Measurements from ENCODE around the gene RPLP2. TPM values are rescaled to one million over a fixed set of nuclear protein-coding genes. Genes with fewer than 3 reads are reported as not detected.

The RPLP2 gene
- total and polyA plus RNA-seq, 2 of the 4 experiments (the other 2 are of a cell fraction), result 59.9 to 1,897 TPM

DNA sequence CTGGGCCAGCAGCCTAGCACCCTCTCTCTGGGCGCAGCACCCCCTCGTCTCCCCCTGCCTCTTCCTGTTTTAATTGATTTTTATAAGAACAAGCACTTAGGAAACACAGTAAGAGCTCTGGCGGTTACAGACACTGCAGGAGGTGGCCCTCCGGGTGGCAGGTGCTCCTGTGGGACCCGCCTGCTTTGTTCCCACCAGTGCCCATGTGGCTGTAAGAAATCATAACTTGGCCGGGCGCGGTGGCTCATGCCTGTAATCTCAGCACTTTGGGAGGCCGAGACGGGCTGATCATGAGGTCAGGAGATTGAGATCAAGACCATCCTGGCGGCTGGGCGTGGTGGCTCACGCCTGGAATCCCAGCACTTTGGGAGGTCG lies 51.3 kb downstream of the RPLP2 start (continued):
- TF ChIP-seq ELK1 (IDR thresholded peaks at IDR 0.05; ENCODE audit: borderline replicate concordance, low read depth, low read length) (no peak), NFE2L2 (IDR thresholded peaks at IDR 0.05; ENCODE audit: low read depth, low read length) (no peak), MAZ (IDR thresholded peaks at IDR 0.05; ENCODE audit: borderline replicate concordance, low read depth, low read length) (no peak)

- H3K18ac ChIP-seq (ENCODE audit: low read depth, low read length), result no peak overlapping the region
- dilution Hi-C loops (cut with HindIII; ENCODE audit: low sequenced_read_pairs, unreplicated experiment) (no loop called here), in situ Hi-C loops (cut with MboI; ENCODE audit: low sequenced_read_pairs) (no loop called here), intact Hi-C loops (cut with micrococcal nuclease) (no loop called here)
- H3K9me3 ChIP-seq (ENCODE audit: control insufficient read depth, insufficient read depth, low read length), result no peaks in the 10 kb centered on the region
- no peak overlapping the region for H2BK5ac ChIP-seq (ENCODE audit: low read depth, low read length, poor library complexity, severe bottlenecking)
- peaks cover 59% of the 10 kb centered on the region for H4K20me1 ChIP-seq (ENCODE audit: insufficient read depth, low read length)
- peak overlapping the region; percentile 43 for H2AFZ ChIP-seq (replicated peaks; ENCODE audit: low read length, poor library complexity)
- H2BK15ac ChIP-seq (ENCODE audit: low read depth, low read length), result no peak overlapping the region
- H2BK120ac ChIP-seq (ENCODE audit: low read depth, low read length), result no peak overlapping the region
- no TSS peak for BruUV-seq (replicated peaks)
- CTCF ChIA-PET, result no interaction called here
- no peak overlapping the region for H3K4me3 ChIP-seq (ENCODE audit: insufficient read depth, low read depth, low read length)
- peaks cover 12% of the 10 kb centered on the region for H3K4me1 ChIP-seq (ENCODE audit: control insufficient read depth, insufficient read depth, low read length)
- POLR2A ChIA-PET (ENCODE audit: unreplicated experiment), result no interaction called here
- H3K23ac ChIP-seq (ENCODE audit: low read depth, low read length), result no peak overlapping the region
- H2BK20ac ChIP-seq (ENCODE audit: low read depth, low read length), result no peak overlapping the region
- no peak overlapping the region for H2AK5ac ChIP-seq (ENCODE audit: low read depth, low read length)
- ATAC-seq (ENCODE audit: low read depth), result no peak
- no peak for DNase-seq
- no peak overlapping the region for H3K9ac ChIP-seq (ENCODE audit: low read depth, low read length)
- H3K56ac ChIP-seq (ENCODE audit: extremely low read depth, insufficient read depth, low read length), result no peak overlapping the region
- H4K8ac ChIP-seq (ENCODE audit: low read depth in 2 of 2, low read length in 2 of 2), result no peak overlapping the region
- 71% methylated on average over 16 of the region's 20 CpGs; no CpG with 5 or more reads in 1 of the 2 experiments for WGBS, 2 experiments (ENCODE audit: extremely low coverage in 2 of 2, insufficient read length in 1 of 2)
- H2AK9ac ChIP-seq (replicated peaks; ENCODE audit: low read depth, low read length, poor library complexity), result peak overlapping the region; percentile 76
- H4K91ac ChIP-seq (ENCODE audit: insufficient read depth, low read depth, low read length), result no peak overlapping the region
- H4K5ac ChIP-seq (ENCODE audit: low read depth, low read length), result no peak overlapping the region
- peaks cover 24 to 65% of the 10 kb centered on the region in 2 experiments; a peak in 3 of 4 replicates for H3K79me1 ChIP-seq (ENCODE audit: low read depth in 1 of 2, low read length in 2 of 2)
- H3K4me2 ChIP-seq (ENCODE audit: low read depth, low read length), result no peak overlapping the region
- TF ChIP-seq SMC3 (IDR thresholded peaks at IDR 0.05; ENCODE audit: low read depth, low read length) (no peak), RCOR1 (IDR thresholded peaks at IDR 0.05; ENCODE audit: insufficient replicate concordance, low read length) (no peak)
- peaks cover 35% of the 10 kb centered on the region; the same call in 1 of the 2 replicates for H3K36me3 ChIP-seq (ENCODE audit: control insufficient read depth, insufficient read depth, low read length)
- no peak overlapping the region for H3K14ac ChIP-seq (replicated peaks; ENCODE audit: low read depth, low read length)
- no peak overlapping the region for H3K27ac ChIP-seq (ENCODE audit: insufficient read depth, low read length)
- no peaks in the 10 kb centered on the region for H3K27me3 ChIP-seq (ENCODE audit: control insufficient read depth, insufficient read depth, low read length)
- peaks cover 3% of the 10 kb centered on the region; the same call in 1 of the 2 replicates for H3K9me1 ChIP-seq (ENCODE audit: insufficient read depth, low read length)
- H3K4ac ChIP-seq (ENCODE audit: low read depth, low read length), result no peak overlapping the region
Observed at GRCh38 chr11:862081-862661, 52.4 kb downstream of the RPLP2 start.

Small RNA genes lying within 50 kb of the gene (microRNA-seq; reads per million reads assigned to microRNA genes)
- gene SNORA52 (ENCODE audit: insufficient read depth, insufficient read length), result not detected

Small RNA genes lying within 50 kb of the gene (small RNA-seq; reads per million reads assigned to genes)
- gene SNORA52, result 0 reads per million in 5 experiments

Other genes starting within 250 kb of the RPLP2 start
- gene LMNTD2, start 249.2 kb upstream of the RPLP2 start, total RNA-seq (2012; rRNA removed), result 0.18 and 0.28 TPM in 2 replicates
- 1.3 and 2.5 TPM in 2 replicates for gene LMNTD2, start 249.2 kb upstream of the RPLP2 start, polyA plus RNA-seq (2012; rRNA removed)
- 6.8 and 6.9 TPM in 2 replicates for gene RASSF7, start 249.0 kb upstream of the RPLP2 start, total RNA-seq (2012; rRNA removed)
- gene RASSF7, start 249.0 kb upstream of the RPLP2 start, polyA plus RNA-seq (2012; rRNA removed), result 18.5 and 24.2 TPM in 2 replicates
- 10.9 and 12.2 TPM in 2 replicates for gene PHRF1, start 233.5 kb upstream of the RPLP2 start, total RNA-seq (2012; rRNA removed)
- 17.5 and 23.0 TPM in 2 replicates for gene PHRF1, start 233.5 kb upstream of the RPLP2 start, polyA plus RNA-seq (2012; rRNA removed)
- 1.4 and 1.6 TPM in 2 replicates for gene IRF7, start 194.0 kb upstream of the RPLP2 start, total RNA-seq (2012; rRNA removed)
- 4.5 and 5.8 TPM in 2 replicates for gene IRF7, start 194.0 kb upstream of the RPLP2 start, polyA plus RNA-seq (2012; rRNA removed)
- not detected in 2 replicates for gene CDHR5, start 185.0 kb upstream of the RPLP2 start, total RNA-seq (2012; rRNA removed)
- not detected in 2 replicates for gene CDHR5, start 185.0 kb upstream of the RPLP2 start, polyA plus RNA-seq (2012; rRNA removed)
- gene SCT, start 182.8 kb upstream of the RPLP2 start, total RNA-seq (2012; rRNA removed), result not detected in 2 replicates
- gene SCT, start 182.8 kb upstream of the RPLP2 start, polyA plus RNA-seq (2012; rRNA removed), result not detected in 2 replicates
- not detected in 2 replicates for gene DRD4, start 172.7 kb upstream of the RPLP2 start, total RNA-seq (2012; rRNA removed)
- gene DRD4, start 172.7 kb upstream of the RPLP2 start, polyA plus RNA-seq (2012; rRNA removed), result not detected in 2 replicates
- 21.7 and 22.9 TPM in 2 replicates for gene DEAF1, start 114.7 kb upstream of the RPLP2 start, total RNA-seq (2012; rRNA removed)
- gene DEAF1, start 114.7 kb upstream of the RPLP2 start, polyA plus RNA-seq (2012; rRNA removed), result 31.6 and 35.8 TPM in 2 replicates
- 5.0 and 5.6 TPM in 2 replicates for gene TMEM80, start 114.2 kb upstream of the RPLP2 start, total RNA-seq (2012; rRNA removed)
- 21.2 and 21.7 TPM in 2 replicates for gene TMEM80, start 114.2 kb upstream of the RPLP2 start, polyA plus RNA-seq (2012; rRNA removed)
- gene EPS8L2, start 103.7 kb upstream of the RPLP2 start, total RNA-seq (2012; rRNA removed), result 12.2 and 17.2 TPM in 2 replicates
- gene EPS8L2, start 103.7 kb upstream of the RPLP2 start, polyA plus RNA-seq (2012; rRNA removed), result 38.7 and 39.4 TPM in 2 replicates
- gene TALDO1, start 62.5 kb upstream of the RPLP2 start, total RNA-seq (2012; rRNA removed), result 147 and 156 TPM in 2 replicates
- gene TALDO1, start 62.5 kb upstream of the RPLP2 start, polyA plus RNA-seq (2012; rRNA removed), result 210 and 228 TPM in 2 replicates
- gene GATD1, start 32.5 kb upstream of the RPLP2 start, total RNA-seq (2012; rRNA removed), result 3.0 and 4.2 TPM in 2 replicates
- 48.1 and 52.5 TPM in 2 replicates for gene GATD1, start 32.5 kb upstream of the RPLP2 start, polyA plus RNA-seq (2012; rRNA removed)
- 0.83 and 0.90 TPM in 2 replicates for gene CEND1, start 19.9 kb upstream of the RPLP2 start, total RNA-seq (2012; rRNA removed)
- 4.0 and 5.0 TPM in 2 replicates for gene CEND1, start 19.9 kb upstream of the RPLP2 start, polyA plus RNA-seq (2012; rRNA removed)
- gene SLC25A22, start 11.7 kb upstream of the RPLP2 start, total RNA-seq (2012; rRNA removed), result 7.2 and 8.2 TPM in 2 replicates
- gene SLC25A22, start 11.7 kb upstream of the RPLP2 start, polyA plus RNA-seq (2012; rRNA removed), result 41.3 and 48.8 TPM in 2 replicates
- gene PIDD1, start 4.7 kb upstream of the RPLP2 start, total RNA-seq (2012; rRNA removed), result 0.56 and 1.3 TPM in 2 replicates
- 16.4 and 20.3 TPM in 2 replicates for gene PIDD1, start 4.7 kb upstream of the RPLP2 start, polyA plus RNA-seq (2012; rRNA removed)
- 7.0 and 7.2 TPM in 2 replicates for gene PNPLA2, start 8.9 kb downstream of the RPLP2 start, total RNA-seq (2012; rRNA removed)
- gene PNPLA2, start 8.9 kb downstream of the RPLP2 start, polyA plus RNA-seq (2012; rRNA removed), result 94.3 and 109 TPM in 2 replicates
- 0.28 and 0.54 TPM in 2 replicates for gene CRACR2B, start 18.0 kb downstream of the RPLP2 start, total RNA-seq (2012; rRNA removed)
- 2.5 and 3.2 TPM in 2 replicates for gene CRACR2B, start 18.0 kb downstream of the RPLP2 start, polyA plus RNA-seq (2012; rRNA removed)
- 789 and 1,150 TPM in 2 replicates for gene CD151, start 23.0 kb downstream of the RPLP2 start, total RNA-seq (2012; rRNA removed)
- 1,267 and 1,435 TPM in 2 replicates for gene CD151, start 23.0 kb downstream of the RPLP2 start, polyA plus RNA-seq (2012; rRNA removed)
- 44.4 and 123 TPM in 2 replicates for gene POLR2L, start 32.6 kb downstream of the RPLP2 start, total RNA-seq (2012; rRNA removed)
- 416 and 907 TPM in 2 replicates for gene POLR2L, start 32.6 kb downstream of the RPLP2 start, polyA plus RNA-seq (2012; rRNA removed)
- gene TSPAN4, start 32.9 kb downstream of the RPLP2 start, total RNA-seq (2012; rRNA removed), result 143 and 161 TPM in 2 replicates
- gene TSPAN4, start 32.9 kb downstream of the RPLP2 start, polyA plus RNA-seq (2012; rRNA removed), result 293 and 327 TPM in 2 replicates
- 30.3 and 34.2 TPM in 2 replicates for gene CHID1, start 100.8 kb downstream of the RPLP2 start, total RNA-seq (2012; rRNA removed)
- 121 and 140 TPM in 2 replicates for gene CHID1, start 100.8 kb downstream of the RPLP2 start, polyA plus RNA-seq (2012; rRNA removed)
- 19.9 and 20.3 TPM in 2 replicates for gene AP2A2, start 115.9 kb downstream of the RPLP2 start, total RNA-seq (2012; rRNA removed)
- gene AP2A2, start 115.9 kb downstream of the RPLP2 start, polyA plus RNA-seq (2012; rRNA removed), result 49.0 and 53.6 TPM in 2 replicates
- not detected in 2 replicates for gene MUC6, start 226.8 kb downstream of the RPLP2 start, total RNA-seq (2012; rRNA removed)
- gene MUC6, start 226.8 kb downstream of the RPLP2 start, polyA plus RNA-seq (2012; rRNA removed), result not detected in 2 replicates